Measurements from ENCODE around the gene ST8SIA5.

ST8SIA5 gene

DNA sequence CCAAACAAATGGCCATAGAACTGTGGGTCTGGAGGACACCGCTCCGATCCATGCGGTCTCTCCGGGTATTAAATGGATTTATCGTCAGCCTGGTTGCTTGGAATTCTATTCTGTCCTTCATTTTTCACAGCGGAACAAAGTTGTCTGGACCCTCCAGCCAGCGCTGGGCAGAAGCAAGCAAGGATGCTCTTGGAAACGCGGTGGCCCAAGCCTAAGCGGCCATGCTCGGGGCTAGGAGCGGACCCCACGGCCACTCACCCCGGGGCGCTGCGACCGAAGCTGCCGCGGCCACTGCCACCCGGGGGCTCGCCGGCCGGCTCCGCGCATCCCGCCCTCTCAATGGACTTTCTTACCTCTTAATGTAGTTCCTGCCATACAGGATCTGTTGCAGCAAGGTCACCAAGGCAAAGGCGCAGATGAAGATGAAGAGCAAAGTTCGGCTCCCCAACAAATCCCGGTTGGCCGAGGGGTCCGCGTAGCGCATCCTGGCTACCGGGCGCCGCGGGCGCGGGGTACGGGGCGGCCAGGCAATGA is 761 bp downstream of the ST8SIA5 start:
- H3K36me3 ChIP-seq (ENCODE audit: insufficient read depth, low read length), result no peaks in the 10 kb centered on the region
- H3K9me3 ChIP-seq (ENCODE audit: control insufficient read depth, insufficient read depth, low read length), result no peaks in the 10 kb centered on the region
- no peaks in the 10 kb centered on the region for H3K4me1 ChIP-seq (ENCODE audit: insufficient read depth, low read length)
- H3K9ac ChIP-seq (ENCODE audit: low read depth, low read length), result peak overlapping the region; percentile 51; the same call in 1 of the 2 replicates

DNA sequence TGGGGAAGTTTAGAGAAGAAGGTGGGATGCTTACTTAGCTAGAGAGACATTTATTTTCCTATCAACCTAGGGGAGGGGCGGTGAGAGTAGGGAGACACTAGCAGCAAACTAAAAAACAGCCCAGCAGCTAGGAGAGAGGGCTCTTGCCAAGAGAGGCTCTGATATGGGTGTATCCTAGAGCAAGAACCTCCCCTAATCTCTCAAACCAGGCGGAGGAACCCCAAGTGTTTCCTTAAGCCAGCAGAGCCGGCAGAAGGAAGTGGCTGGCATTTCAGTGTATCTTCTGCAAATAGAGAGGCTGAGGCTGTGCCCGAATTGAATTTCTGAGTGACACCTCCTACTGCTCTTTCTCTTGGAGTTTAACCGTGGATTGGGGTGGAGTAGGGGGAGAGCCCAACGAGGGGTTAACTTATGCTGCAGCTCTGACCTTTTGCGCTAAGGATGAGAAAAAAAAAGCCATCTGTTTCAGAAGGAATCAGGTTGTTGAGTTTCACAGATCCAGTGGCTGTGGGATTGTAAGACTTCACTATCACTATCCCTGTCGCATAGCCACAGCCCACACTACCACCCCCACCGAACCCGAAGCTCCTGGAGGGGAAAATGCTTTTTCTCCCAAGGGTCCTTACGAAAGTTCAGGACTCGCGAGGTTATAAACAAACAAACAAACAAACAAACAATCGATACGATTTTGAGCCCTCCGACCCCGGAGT is 1.4 kb downstream of the ST8SIA5 start:
- Histone ChIP-seq H3K36me3 (ENCODE audit: insufficient read depth, low read length) (no peaks in the 10 kb centered on the region), H3K4me1 (ENCODE audit: insufficient read depth, low read length) (no peaks in the 10 kb centered on the region), H3K9ac (ENCODE audit: low read depth, low read length) (peak overlapping the region; percentile 51; the same call in 1 of the 2 replicates), H3K9me3 (ENCODE audit: control insufficient read depth, insufficient read depth, low read length) (no peaks in the 10 kb centered on the region)

DNA sequence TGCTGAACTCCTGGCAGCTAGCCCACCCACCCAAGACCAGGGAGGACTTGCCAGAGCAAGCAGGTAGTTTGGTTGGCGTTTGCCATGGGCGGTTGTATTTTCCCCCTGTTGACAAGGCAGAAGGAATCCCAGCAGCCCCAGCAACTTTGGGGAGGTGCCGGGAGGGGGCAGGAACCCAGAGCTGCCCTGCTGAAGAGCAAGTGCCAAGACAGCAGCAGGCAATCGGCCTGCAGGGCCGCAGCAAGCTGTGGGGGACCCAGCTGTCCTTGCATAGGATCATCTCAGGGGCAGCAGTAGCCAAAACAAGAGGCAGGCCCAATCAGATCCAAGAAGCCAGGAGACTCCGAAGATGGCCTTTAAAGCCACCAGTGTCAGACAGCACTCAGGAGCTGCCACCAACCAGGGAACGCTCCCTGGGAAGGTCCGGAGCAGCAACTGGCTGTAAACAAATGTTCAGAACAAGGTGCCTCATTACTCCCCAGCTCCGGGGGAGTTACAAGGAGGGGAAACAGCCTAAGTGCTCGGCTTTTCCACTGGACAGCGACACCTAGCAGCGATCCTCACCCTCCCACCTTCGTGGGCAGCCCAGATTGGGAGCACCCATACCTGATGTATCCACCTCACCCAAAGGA is 2.1 kb downstream of the ST8SIA5 start:
- H3K9me3 ChIP-seq (ENCODE audit: control insufficient read depth, insufficient read depth, low read length), result no peaks in the 10 kb centered on the region
- no peak overlapping the region; the same call in 1 of the 2 replicates for H3K9ac ChIP-seq (ENCODE audit: low read depth, low read length)
- no peaks in the 10 kb centered on the region for H3K36me3 ChIP-seq (ENCODE audit: insufficient read depth, low read length)
- no peaks in the 10 kb centered on the region for H3K4me1 ChIP-seq (ENCODE audit: insufficient read depth, low read length)

DNA sequence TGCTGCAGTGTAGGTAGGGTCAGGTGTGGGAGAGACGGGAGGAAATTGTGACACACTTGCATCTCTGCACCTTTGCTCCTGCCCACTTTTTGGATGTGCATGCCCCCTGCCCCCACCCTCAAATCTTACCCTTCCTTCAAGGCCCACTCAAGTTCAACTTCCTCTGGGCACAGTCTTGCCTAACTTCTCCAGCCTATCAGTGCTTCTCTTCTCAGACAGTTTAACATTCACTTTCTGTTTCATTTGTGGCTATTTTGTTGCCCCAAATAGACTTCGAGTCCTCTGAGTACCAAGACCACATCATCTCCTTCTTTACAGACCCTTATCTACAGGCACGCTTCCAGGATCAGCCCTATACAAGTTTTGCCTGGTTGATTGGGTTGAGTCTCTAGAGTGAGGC is 2.7 kb downstream of the ST8SIA5 start:
- no peak overlapping the region for H3K9ac ChIP-seq (ENCODE audit: low read depth, low read length)
- no peaks in the 10 kb centered on the region for H3K9me3 ChIP-seq (ENCODE audit: control insufficient read depth, insufficient read depth, low read length)
- no peaks in the 10 kb centered on the region for H3K4me1 ChIP-seq (ENCODE audit: insufficient read depth, low read length)
- no peaks in the 10 kb centered on the region for H3K36me3 ChIP-seq (ENCODE audit: insufficient read depth, low read length)

DNA sequence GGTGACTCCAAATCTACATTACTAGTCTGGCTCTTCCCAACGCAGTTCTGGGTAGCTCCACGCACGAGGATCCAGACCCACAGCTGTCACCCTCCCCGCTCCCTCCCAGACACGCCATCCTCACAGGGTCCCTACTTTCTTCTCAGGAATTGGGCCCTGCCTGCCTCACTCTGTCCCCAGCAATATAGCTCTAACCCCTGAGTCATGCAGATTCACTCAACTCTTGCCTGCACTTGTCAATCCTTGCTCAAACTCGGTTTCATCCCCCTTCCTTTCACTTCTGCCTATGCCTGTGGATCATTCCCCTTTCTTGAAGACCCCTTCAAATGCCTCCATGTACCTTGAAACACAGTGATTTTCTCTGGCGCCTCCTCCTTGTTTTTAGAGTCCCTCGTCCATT is 5.0 kb downstream of the ST8SIA5 start:
- Histone ChIP-seq H3K36me3 (ENCODE audit: insufficient read depth, low read length) (no peaks in the 10 kb centered on the region), H3K9me3 (ENCODE audit: control insufficient read depth, insufficient read depth, low read length) (no peaks in the 10 kb centered on the region), H3K9ac (ENCODE audit: low read depth, low read length) (no peak overlapping the region), H3K4me1 (ENCODE audit: insufficient read depth, low read length) (no peaks in the 10 kb centered on the region)

DNA sequence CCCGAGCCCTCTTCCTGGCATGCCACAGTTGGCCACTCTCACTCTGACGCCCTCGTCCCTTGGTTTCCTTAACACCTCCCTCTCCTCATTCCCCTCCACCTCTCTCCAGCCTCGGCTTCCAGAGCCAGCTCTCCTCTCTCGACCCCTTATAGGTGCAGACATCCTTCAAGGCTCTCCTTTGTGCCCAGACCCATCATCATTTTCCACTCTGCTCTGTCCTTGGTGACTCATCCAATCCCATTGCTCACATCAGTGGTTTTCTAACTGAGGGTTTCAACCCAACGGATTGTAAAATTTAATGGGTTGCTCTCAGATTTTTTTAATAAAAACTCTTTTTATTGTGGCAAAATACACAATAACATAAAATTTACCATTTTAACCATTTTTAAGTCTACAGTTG is 6.2 kb downstream of the ST8SIA5 start:
- H3K4me1 ChIP-seq (ENCODE audit: insufficient read depth, low read length), result no peaks in the 10 kb centered on the region
- no peak overlapping the region for H3K9ac ChIP-seq (ENCODE audit: low read depth, low read length)
- no peaks in the 10 kb centered on the region for H3K36me3 ChIP-seq (ENCODE audit: insufficient read depth, low read length)
- H3K9me3 ChIP-seq (ENCODE audit: control insufficient read depth, insufficient read depth, low read length), result no peaks in the 10 kb centered on the region

DNA sequence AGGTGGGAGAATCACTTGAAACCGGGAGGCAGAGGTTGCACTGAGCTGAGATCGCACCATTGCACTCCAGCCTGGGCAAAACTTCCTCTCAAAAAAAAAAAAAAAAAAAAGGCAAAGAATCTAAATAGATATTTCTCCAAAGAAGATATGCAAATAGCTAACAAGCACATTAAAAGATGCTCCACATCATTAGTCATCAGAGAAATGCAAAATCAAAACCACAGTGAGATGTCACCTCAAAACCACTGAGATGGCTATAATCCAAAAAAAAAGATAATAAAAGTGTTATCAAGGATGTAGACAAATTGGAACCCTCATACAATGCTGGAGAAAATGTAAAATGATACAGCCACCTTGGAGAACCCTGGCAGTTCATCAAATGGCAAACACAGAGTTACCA is 8.4 kb downstream of the ST8SIA5 start:
- Histone ChIP-seq H3K36me3 (ENCODE audit: insufficient read depth, low read length) (no peaks in the 10 kb centered on the region), H3K4me1 (ENCODE audit: insufficient read depth, low read length) (no peaks in the 10 kb centered on the region), H3K9me3 (ENCODE audit: control insufficient read depth, insufficient read depth, low read length) (no peaks in the 10 kb centered on the region), H3K9ac (ENCODE audit: low read depth, low read length) (no peak overlapping the region)

DNA sequence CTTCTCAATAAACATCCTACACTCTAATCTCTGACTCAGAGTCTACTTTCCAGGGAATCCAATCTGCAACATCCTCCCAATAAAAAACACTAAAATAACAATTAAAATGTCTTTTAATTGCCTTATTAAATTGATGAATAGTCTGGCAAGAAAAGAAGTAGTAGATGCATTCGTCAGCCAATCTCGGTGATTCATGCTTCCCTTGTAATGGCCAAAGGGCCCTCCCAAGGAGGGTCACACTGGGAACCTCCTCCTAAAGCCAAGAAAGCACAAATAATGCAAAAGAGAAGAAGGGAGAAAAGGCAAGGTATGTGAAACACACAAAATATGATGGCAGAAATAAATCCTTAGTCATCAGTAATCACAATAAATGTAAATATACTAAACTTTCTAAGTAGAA is 16.8 kb downstream of the ST8SIA5 start:
- Histone ChIP-seq H3K9ac (ENCODE audit: low read depth, low read length) (no peak overlapping the region), H3K9me3 (ENCODE audit: control insufficient read depth, insufficient read depth, low read length) (peaks cover 3% of the 10 kb centered on the region; the same call in 1 of the 2 replicates), H3K4me1 (ENCODE audit: insufficient read depth, low read length) (no peaks in the 10 kb centered on the region), H3K36me3 (ENCODE audit: insufficient read depth, low read length) (no peaks in the 10 kb centered on the region)

DNA sequence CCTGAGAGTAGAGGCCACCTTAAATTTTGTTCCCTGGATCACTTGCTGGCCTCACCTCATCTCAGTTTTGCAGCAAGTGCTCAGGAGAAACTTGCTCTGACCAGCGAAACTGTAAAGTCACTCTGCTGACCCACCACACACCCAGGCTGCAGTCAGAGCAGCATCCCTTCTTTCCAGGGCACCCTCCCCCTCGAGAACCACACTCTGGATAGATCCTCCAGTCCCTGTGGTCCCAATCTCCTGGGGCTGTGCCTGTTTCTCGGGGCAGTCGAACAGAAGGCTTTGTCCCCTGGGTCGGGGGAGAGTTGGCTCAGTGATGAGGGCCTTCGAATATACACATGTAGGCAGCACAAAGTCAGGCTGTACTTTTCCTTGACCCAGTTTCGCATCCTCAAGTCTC is 18.4 kb downstream of the ST8SIA5 start:
- Histone ChIP-seq H3K9ac (ENCODE audit: low read depth, low read length) (no peak overlapping the region), H3K4me1 (ENCODE audit: insufficient read depth, low read length) (no peaks in the 10 kb centered on the region), H3K9me3 (ENCODE audit: control insufficient read depth, insufficient read depth, low read length) (peaks cover 3% of the 10 kb centered on the region; the same call in 1 of the 2 replicates), H3K36me3 (ENCODE audit: insufficient read depth, low read length) (no peaks in the 10 kb centered on the region)

DNA sequence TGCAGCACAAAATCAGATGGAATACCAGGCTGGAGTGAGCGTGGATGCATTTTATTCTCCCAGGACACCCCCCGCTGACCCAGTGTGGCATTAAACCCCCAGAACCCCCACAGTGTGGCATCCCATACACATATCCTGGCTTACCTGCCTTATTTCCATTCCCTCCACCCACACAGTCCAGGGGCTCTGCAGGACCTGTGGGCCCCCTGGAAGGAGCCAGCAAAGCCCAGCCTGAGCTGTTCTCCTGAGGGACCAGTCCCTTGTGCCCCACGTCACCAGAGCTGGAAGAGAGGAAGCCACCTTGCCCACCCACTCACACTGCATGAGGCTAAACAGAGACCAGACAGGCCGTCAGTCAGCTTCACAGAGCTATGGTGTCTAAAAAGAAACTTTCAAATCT is 20.1 kb downstream of the ST8SIA5 start:
- Histone ChIP-seq H3K36me3 (ENCODE audit: insufficient read depth, low read length) (no peaks in the 10 kb centered on the region), H3K9ac (ENCODE audit: low read depth, low read length) (no peak overlapping the region), H3K9me3 (ENCODE audit: control insufficient read depth, insufficient read depth, low read length) (peaks cover 3% of the 10 kb centered on the region; the same call in 1 of the 2 replicates), H3K4me1 (ENCODE audit: insufficient read depth, low read length) (no peaks in the 10 kb centered on the region)

DNA sequence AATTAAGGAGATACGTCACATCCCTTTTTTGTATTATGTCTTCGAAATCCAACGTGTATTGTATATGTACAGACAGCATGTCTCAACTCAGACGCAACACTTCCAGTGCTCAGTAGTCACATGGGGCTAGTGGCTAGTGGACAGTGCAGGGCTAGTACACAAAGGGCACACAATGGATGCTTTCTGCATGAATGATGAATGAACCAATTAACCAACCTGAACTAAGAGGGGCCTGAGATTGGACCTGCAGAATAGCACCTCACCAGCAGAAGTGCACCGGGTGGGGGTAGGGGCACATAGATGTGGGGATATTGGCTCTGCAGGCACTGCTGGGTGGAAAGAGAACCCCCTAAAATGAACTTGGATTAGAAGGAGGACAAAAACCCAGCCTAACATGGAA is 20.7 kb downstream of the ST8SIA5 start:
- no peak overlapping the region for H3K9ac ChIP-seq (ENCODE audit: low read depth, low read length)
- no peaks in the 10 kb centered on the region for H3K36me3 ChIP-seq (ENCODE audit: insufficient read depth, low read length)
- H3K4me1 ChIP-seq (ENCODE audit: insufficient read depth, low read length), result no peaks in the 10 kb centered on the region
- peaks cover 3% of the 10 kb centered on the region; the same call in 1 of the 2 replicates for H3K9me3 ChIP-seq (ENCODE audit: control insufficient read depth, insufficient read depth, low read length)

DNA sequence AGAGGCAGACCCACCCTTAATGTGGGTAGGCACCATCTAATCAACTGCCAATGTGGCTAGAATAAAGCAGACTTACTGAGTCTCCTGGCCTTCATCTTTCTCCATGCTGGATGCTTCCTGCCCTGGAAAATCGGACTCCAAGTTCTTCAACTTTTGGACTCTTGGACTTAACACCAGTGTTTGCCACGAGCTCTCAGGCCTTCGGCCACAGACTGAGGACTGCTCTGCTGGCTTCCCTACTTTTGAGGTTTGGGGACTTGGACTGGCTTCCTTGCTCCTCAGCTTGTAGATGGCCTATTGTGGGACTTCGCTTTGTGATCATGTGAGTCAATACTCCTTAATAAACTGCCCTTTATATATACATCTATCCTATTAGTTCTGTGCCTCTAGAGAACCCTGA is 21.9 kb downstream of the ST8SIA5 start:
- Histone ChIP-seq H3K36me3 (ENCODE audit: insufficient read depth, low read length) (no peaks in the 10 kb centered on the region), H3K4me1 (ENCODE audit: insufficient read depth, low read length) (no peaks in the 10 kb centered on the region), H3K9me3 (ENCODE audit: control insufficient read depth, insufficient read depth, low read length) (peaks cover 5% of the 10 kb centered on the region), H3K9ac (ENCODE audit: low read depth, low read length) (no peak overlapping the region)

DNA sequence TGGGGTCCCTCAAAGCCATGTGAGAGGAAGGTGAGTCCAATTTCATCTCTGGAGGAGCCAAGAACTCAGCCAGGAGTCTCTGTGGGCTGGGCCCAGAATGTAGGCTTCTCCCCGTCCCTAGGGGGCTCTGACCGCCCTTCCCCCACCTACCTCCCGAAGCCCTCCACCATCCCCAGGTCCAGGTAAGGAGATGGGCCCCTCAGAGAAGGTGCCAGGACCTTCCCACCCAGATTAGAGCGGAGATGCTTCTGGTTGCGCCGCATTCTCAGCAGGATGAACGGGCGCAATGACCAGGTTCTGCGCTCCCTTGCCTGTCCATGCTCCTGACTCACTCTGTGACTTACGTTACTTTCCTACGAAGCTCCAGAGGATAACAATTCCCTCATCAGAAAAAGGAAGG is 23.0 kb downstream of the ST8SIA5 start:
- Histone ChIP-seq H3K9ac (ENCODE audit: low read depth, low read length) (no peak overlapping the region), H3K36me3 (ENCODE audit: insufficient read depth, low read length) (no peaks in the 10 kb centered on the region), H3K9me3 (ENCODE audit: control insufficient read depth, insufficient read depth, low read length) (peaks cover 9% of the 10 kb centered on the region), H3K4me1 (ENCODE audit: insufficient read depth, low read length) (no peaks in the 10 kb centered on the region)

DNA sequence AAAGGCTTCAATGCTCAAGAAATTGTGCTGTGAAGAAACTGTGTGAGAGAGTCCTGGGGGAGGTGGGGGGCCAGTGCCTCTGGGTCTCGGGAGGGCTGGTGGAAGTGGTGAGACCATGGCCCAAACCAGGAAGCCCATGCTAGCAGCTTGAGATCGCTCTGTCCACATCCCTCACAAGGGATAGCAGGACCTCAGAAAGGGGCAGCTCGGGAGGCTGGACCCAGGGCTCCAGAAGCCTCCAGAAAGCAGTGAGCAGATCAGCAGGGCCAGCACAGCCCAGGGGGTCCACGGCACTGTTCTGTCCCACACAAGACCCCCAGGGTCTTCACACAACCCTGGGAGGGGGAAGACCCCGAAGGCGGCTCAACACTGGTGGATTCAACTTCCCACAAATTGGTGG is 24.1 kb downstream of the ST8SIA5 start:
- Histone ChIP-seq H3K9ac (ENCODE audit: low read depth, low read length) (no peak overlapping the region), H3K4me1 (ENCODE audit: insufficient read depth, low read length) (no peaks in the 10 kb centered on the region), H3K9me3 (ENCODE audit: control insufficient read depth, insufficient read depth, low read length) (peaks cover 9% of the 10 kb centered on the region), H3K36me3 (ENCODE audit: insufficient read depth, low read length) (no peaks in the 10 kb centered on the region)

DNA sequence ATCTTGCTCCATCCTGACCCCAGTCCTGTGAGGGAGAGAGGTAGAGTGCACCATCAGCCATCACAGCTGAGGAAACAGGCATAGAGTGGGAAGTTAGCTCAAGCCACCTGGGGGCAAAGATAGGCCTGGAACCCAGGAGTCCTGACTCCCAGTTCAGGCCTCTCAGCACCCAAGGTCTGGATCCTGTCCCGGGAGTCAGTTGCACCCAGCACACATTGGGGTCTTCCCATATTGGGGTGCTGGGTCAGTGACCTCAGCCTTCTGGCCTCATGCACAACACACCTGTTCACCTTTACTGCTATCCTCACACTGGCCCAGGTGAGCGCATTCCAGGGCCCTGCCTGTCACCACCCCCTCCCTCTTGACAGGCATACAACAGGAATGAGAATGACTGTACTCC is 24.7 kb downstream of the ST8SIA5 start:
- peaks cover 9% of the 10 kb centered on the region for H3K9me3 ChIP-seq (ENCODE audit: control insufficient read depth, insufficient read depth, low read length)
- H3K36me3 ChIP-seq (ENCODE audit: insufficient read depth, low read length), result no peaks in the 10 kb centered on the region
- no peaks in the 10 kb centered on the region for H3K4me1 ChIP-seq (ENCODE audit: insufficient read depth, low read length)
- H3K9ac ChIP-seq (ENCODE audit: low read depth, low read length), result no peak overlapping the region

Measured in ES-I3 (cell line).